Upper lobe of left lung (tissue), 6 donors: ENCODE data around the gene FGF1. TPM values are rescaled to one million over a fixed set of nuclear protein-coding genes. Genes with fewer than 3 reads are reported as not detected.

Source experiments
- ATAC-seq, 2 donors: fragments of 200-7000 bp; cut with Tn5 transposase; one replicate each; pipeline ENCODE4 v1.9.1; 2022; ENCODE audit warnings: mild to moderate bottlenecking in 2 of 2, moderate library complexity in 2 of 2; ENCODE audit not compliant: low FRiP score in 2 of 2
- DNase-seq, 2 donors: peaks; one replicate each; pipeline ENCODE4 v3.0.0-alpha.2; 2019 to 2020
- H3K27ac ChIP-seq, 4 donors: fragments of 200-600 bp; sonication (generic); one replicate each; pipeline ENCODE4 v1.5.1; 2016 to 2019
- H3K27me3 ChIP-seq, 4 donors: fragments of 200-600 bp; sonication (generic); one replicate each; pipeline ENCODE4 v1.5.1; 2017 to 2019
- H3K36me3 ChIP-seq, 4 donors: fragments of 200-600 bp; sonication (generic); one replicate each; pipeline ENCODE4 v1.5.1; 2016 to 2019
- H3K4me1 ChIP-seq, 4 donors: fragments of 200-600 bp; sonication (generic); one replicate each; pipeline ENCODE4 v1.5.1; 2018 to 2019
- H3K4me3 ChIP-seq, 4 donors: fragments of 200-600 bp; sonication (generic); one replicate each; pipeline ENCODE4 v1.5.1; 2017 to 2019; ENCODE audit warnings: mild to moderate bottlenecking in 2 of 4, moderate library complexity in 1 of 4
- H3K9me3 ChIP-seq, 4 donors: fragments of 200-600 bp; sonication (generic); one replicate each; pipeline ENCODE4 v1.5.1; 2018 to 2019
- CTCF ChIP-seq, 6 experiments: fragments of 450-650 bp in 4 of 6; fragments of 200-600 bp in 2 of 6; sonication (generic) in 2 of 6; IDR thresholded peaks; one replicate each; pipeline ENCODE4 v1.5.1; 2016 to 2019; ENCODE audit warnings: antibody characterized with exemption in 6 of 6
- EP300 ChIP-seq, 4 donors: sonication (generic); formaldehyde crosslinking; IDR thresholded peaks; one replicate each; pipeline ENCODE4 v1.5.1; 2017; ENCODE audit warnings: antibody characterized with exemption in 4 of 4, control low read depth in 2 of 4
- POLR2A ChIP-seq, 4 donors: fragments of 450-650 bp; IDR thresholded peaks; one replicate each; pipeline ENCODE4 v1.5.1; 2016 to 2017; ENCODE audit warnings: antibody characterized with exemption in 4 of 4, mild to moderate bottlenecking in 2 of 4
- POLR2AphosphoS5 ChIP-seq, 2 donors: sonication (generic); formaldehyde crosslinking; IDR thresholded peaks; one replicate each; pipeline ENCODE4 v1.5.1; 2017; ENCODE audit warnings: antibody characterized with exemption in 2 of 2
- WGBS, 2 donors: methylation state at CpG; one replicate each; pipeline ENCODE4 v1.1.5; 2017 to 2018; 5-methylcytosine and 5-hydroxymethylcytosine counted together
- total RNA-seq, 6 donors: library from RNA; depleted of rRNA in 4 of 6; stranded (reverse); fragments of >200 nt in 4 of 6; gene quantifications; one replicate each; pipeline versions ENCODE4 v1.1.0 to v1.2.1, GENCODE V29; 2016 to 2021
- donor health status: DM: no; HTN: no; CAD: no; lungs with moderate emphysema.
- donor health status: DM: no; HTN: yes; CAD: no; lungs with severe emphysema.

FGF1 gene
- total RNA-seq, 6 donors from 2014 or later = 0.63 to 1.3 (median 0.77) TPM; not detected in 2

GRCh38 chr5:142545650-142546322, 140.1 kb downstream of the FGF1 start:
- no peaks in the 10 kb centered on the region for H3K36me3 ChIP-seq
- H3K4me1 ChIP-seq = peaks cover 15 to 37% (median 28%) of the 10 kb centered on the region in 4 donors
- TF ChIP-seq EP300 (IDR thresholded peaks at IDR 0.05) = peak in 2 of 4 donors; percentile 27 to 56
- TF ChIP-seq POLR2A (IDR thresholded peaks at IDR 0.05) = no peak
- H3K9me3 ChIP-seq = no peaks in the 10 kb centered on the region
- no peak for DNase-seq
- H3K4me3 ChIP-seq = no peak overlapping the region
- no peak for ATAC-seq
- H3K27me3 ChIP-seq = no peaks in the 10 kb centered on the region
- H3K27ac ChIP-seq = peak overlapping the region in 3 of 4 donors; percentile 5 to 56 (median 43)
- WGBS, 2 donors = 63 to 71% methylated on average over 3 of the region's 3 CpGs

GRCh38 chr5:142544946-142545649, 140.8 kb downstream of the FGF1 start:
- 67 to 89% methylated on average over 3 of the region's 3 CpGs for whole genome bisulfite sequencing, 2 donors
- H3K27ac ChIP-seq = peak overlapping the region in 3 of 4 donors; percentile 5 to 56 (median 43)
- H3K36me3 ChIP-seq = no peaks in the 10 kb centered on the region
- H3K9me3 ChIP-seq = no peaks in the 10 kb centered on the region
- no peaks in the 10 kb centered on the region for H3K27me3 ChIP-seq
- H3K4me3 ChIP-seq = no peak overlapping the region
- no peak for TF ChIP-seq POLR2A (IDR thresholded peaks at IDR 0.05)
- TF ChIP-seq POLR2AphosphoS5 (IDR thresholded peaks at IDR 0.05) = no peak
- TF ChIP-seq CTCF (IDR thresholded peaks at IDR 0.05) = no peak
- no peak for TF ChIP-seq EP300 (IDR thresholded peaks at IDR 0.05)
- peaks cover 15 to 37% (median 30%) of the 10 kb centered on the region in 4 donors for H3K4me1 ChIP-seq
- no peak for ATAC-seq
- no peak for DNase-seq

- Histone ChIP-seq H3K9me3 (no peaks in the 10 kb centered on the region), H3K27me3 (no peaks in the 10 kb centered on the region), H3K4me3 (no peak overlapping the region), H3K36me3 (no peaks in the 10 kb centered on the region), H3K4me1 (peaks cover 15 to 37% (median 30%) of the 10 kb centered on the region in 4 donors), H3K27ac (peak overlapping the region in 2 of 4 donors; percentile 43 to 56)
- no peak for TF ChIP-seq EP300 (IDR thresholded peaks at IDR 0.05)
- TF ChIP-seq CTCF (IDR thresholded peaks at IDR 0.05) = no peak
- TF ChIP-seq POLR2AphosphoS5 (IDR thresholded peaks at IDR 0.05) = no peak
- TF ChIP-seq POLR2A (IDR thresholded peaks at IDR 0.05) = no peak
- no peak for DNase-seq
- WGBS, 2 donors = 90 to 91% methylated on average over 8 of the region's 8 CpGs
- no peak for ATAC-seq
These were observed 141.7 kb downstream of the FGF1 start for GRCh38 chr5:142544071-142544753.

GRCh38 chr5:142542906-142543305, 143.0 kb downstream of the FGF1 start:
- Histone ChIP-seq H3K9me3 (no peaks in the 10 kb centered on the region), H3K27ac (peak overlapping the region; percentile 67 to 79 (median 76)), H3K36me3 (no peaks in the 10 kb centered on the region), H3K27me3 (no peaks in the 10 kb centered on the region), H3K4me3 (no peak overlapping the region), H3K4me1 (peaks cover 13 to 32% (median 21%) of the 10 kb centered on the region in 4 donors)
- peak in 2 of 4 donors; percentile 68 to 72 for TF ChIP-seq EP300 (IDR thresholded peaks at IDR 0.05)
- TF ChIP-seq POLR2AphosphoS5 (IDR thresholded peaks at IDR 0.05) = peak; percentile 34 to 70
- TF ChIP-seq CTCF (IDR thresholded peaks at IDR 0.05) = peak in 3 of 6 experiments; percentile 39 to 43 (median 42)
- no peak for TF ChIP-seq POLR2A (IDR thresholded peaks at IDR 0.05)
- ATAC-seq (peak in 1 of 2 donors; percentile 13), DNase-seq (no peak)
- 51 to 58% methylated on average over 3 of the region's 3 CpGs for WGBS, 2 donors

Other genes with a start within 250 kb of the FGF1 start
- 10 to 100 TPM; 34.9 to 90.1 (median 38.9) TPM for gene ARHGAP26, start 84.3 kb upstream of the FGF1 start, total RNA-seq